DMS153 (cell line): ENCODE data around the gene PDE4B.
"Not testable (repeated sequence)": the region's sequence is repeated elsewhere in the genome, so short reads cannot be mapped to it uniquely, and the experiment has no call there.

Experiments used
- DNase-seq: peaks from one replicate; lab custom pipeline; 2025; lab: John Stamatoyannopoulos, UW

PDE4B gene

GRCh38 chr1:65994223-65994622, 201.5 kb downstream of the PDE4B start:
- DNase-seq: no peak

GRCh38 chr1:65995336-65995735, 202.6 kb downstream of the PDE4B start:
- DNase-seq: no peak

GRCh38 chr1:65995928-65996327, 203.2 kb downstream of the PDE4B start:
- no peak for DNase-seq

- DNase-seq: no peak
Measured at GRCh38 chr1:65997693-65998092, 205.0 kb downstream of the PDE4B start.

- DNase-seq: no peak
Measured at GRCh38 chr1:65998763-65999583, 206.3 kb downstream of the PDE4B start.

DNA sequence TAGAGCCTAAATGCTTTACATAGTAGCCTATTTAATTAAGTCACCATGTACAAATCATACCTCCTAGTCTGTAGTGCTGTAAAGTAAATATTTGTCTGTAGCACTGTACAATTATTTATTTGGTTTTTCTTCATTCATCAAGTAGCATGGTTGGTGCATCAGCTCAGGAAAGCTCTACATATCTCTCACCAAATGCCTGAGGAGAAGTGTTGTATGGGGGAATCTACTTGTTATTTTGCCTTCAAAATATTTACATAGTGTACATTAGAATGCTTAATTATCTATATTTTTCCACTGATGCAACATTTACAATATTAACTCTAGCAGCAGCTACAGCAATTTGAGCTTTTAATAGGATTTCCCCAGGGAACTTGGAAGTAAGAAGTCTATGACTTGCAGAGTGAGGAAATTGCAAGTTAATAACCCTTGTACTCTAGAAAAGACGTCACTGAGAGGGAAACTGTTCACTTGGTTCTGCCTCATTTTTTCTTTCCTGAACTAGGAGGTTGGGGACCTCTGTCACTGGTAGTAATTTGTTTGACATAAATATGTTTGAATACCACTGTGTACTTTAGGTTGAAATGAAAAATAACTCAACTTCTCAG, 207.4 kb downstream of the PDE4B start:
- no peak for DNase-seq

DNA sequence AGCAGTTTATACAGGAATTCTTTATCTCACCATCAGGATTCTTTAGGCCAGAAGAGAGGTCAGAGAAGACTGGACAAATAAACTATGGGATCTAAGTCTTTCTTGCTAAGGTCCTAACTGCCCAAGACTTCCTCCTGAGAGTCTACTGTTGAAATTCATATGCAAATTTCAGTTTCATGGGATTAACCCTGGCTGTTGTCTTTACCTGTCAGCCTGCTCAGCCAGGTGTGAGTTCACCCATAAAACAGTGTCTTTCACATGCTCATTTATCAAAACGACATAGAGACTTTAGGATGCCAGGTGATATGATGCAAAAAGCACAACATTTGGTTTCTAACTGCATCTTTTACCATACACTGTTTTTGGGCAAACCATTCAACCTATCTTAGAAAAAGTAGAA, 211.0 kb downstream of the PDE4B start:
- no peak for DNase-seq

- DNase-seq: not testable (repeated sequence)
Measured at GRCh38 chr1:66006534-66006933, 213.8 kb downstream of the PDE4B start.

GRCh38 chr1:66012106-66012784, 219.6 kb downstream of the PDE4B start:
- no peak for DNase-seq

GRCh38 chr1:66013371-66013770, 220.7 kb downstream of the PDE4B start:
- DNase-seq: no peak

DNA sequence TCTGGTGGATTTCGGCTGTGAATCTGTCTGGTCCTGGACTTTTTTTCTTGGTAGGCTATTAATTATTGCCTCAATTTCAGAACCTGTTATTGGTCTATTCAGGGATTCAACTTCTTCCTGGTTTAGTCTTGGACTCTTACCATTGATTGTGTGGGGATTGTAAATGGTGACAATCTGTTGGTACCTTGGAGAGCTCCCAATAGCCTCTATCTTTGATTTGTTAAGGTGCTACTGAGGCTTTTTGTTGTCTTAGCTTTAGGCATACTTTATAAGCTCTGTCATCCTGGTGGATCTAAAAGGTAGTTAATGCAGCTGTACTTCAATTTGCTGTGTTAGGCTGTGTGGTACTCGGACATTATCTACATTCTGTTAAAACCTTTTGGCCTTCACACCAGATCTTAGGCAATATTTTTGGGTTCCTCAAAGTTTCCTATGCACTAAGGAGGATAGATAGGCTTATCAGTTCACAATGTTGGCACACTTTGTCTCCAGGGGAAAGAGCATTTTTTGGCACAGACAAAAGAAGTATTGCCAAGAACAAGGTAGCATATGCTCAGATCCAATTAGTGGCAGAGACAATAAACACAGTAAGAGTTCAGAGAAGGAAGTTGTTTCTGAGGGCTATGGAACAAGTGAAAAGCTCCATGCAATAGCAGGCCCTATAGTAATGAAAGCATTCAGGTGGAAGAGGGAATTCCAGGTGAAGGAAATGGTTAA, 230.4 kb downstream of the PDE4B start:
- DNase-seq: no peak

GRCh38 chr1:66025188-66025587, 232.5 kb downstream of the PDE4B start:
- no peak for DNase-seq

GRCh38 chr1:66028035-66028434, 235.3 kb downstream of the PDE4B start:
- no peak for DNase-seq

DNA sequence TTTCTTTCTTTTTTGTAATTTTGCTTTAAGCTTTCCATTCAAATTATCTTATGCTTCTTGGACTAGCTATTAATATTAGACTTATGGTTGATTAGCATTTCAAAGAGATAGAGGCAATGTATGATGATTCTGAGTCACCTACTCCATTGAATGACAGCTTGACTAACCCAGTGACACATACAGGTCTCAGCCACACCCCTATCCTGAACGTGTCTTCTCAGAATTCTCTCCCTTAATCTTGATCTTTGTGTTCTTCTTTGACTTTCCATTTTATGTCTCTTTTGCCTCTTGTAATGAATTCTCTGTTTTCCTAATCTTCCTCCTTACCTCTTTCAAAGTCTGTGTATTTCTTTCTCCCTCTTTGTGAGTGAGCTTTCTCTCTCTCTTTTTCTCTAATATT, 241.1 kb downstream of the PDE4B start:
- DNase-seq: no peak

DNA sequence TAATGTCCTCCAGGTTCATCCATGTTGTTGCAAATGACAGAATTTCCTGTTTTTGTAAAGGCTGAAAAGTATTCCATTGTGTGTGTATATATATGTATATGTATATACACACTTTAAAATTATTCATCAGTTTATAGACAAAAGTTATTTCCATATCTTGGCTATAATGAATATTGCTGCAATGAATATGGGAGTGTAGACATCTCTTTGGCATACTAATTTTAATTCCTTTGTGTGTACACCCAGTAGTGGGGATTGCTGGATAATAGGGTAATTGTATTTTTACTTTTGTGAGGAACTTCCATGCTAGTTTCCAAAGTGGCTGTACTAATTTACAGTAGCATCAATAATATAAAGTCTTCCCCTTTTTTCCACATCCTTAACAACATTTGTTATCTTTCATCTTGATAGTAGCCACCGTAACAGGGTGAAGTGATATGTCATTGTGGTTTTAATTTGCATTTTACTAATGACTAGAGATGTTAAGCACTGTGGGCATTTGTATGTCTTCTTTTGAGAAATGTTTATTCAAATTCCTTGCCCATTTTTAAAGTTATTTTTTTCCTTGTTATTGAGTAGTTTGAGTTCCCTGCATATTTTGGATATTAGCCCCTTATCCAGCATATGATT, 243.0 kb downstream of the PDE4B start:
- DNase-seq: no peak

DNA sequence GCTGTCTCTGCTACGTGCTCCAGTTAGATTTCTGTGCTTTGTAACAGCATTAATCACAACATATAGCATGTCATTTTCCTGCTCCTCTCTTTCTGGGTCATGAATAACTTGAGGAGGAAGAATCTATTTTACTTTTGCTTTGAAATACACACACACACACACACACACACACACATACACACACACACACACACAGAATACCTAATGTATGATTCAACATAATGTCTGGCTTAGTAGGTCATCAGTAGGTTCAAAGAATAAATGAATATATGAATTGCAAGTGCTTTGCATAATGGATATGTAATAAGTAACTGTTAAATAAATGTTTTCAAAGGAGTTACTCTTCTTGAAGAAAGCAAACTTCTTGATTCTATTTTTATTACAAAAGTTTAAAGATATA, 249.0 kb downstream of the PDE4B start:
- no peak for DNase-seq

- DNase-seq: no peak
Measured at GRCh38 chr1:66043186-66043585, 250.5 kb downstream of the PDE4B start.

DNA sequence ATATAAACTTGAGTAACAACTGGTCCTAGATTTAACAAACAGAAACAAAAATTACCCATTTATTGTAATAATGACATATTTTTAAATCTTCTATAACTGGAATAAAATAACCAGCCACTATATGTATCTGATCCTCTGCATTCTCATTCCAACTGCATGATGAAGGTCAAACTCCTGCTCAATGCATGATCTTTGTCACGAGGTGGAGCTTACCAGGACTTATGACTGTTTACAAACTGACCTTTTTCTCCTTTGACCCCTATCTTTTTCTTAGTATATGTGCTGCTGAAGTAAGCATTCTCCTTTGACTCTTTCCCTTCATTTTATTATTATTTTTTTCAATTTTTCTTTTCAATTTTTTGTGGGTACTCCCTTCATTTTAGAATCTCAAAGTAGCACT, 252.2 kb downstream of the PDE4B start:
- no peak for DNase-seq

DNA sequence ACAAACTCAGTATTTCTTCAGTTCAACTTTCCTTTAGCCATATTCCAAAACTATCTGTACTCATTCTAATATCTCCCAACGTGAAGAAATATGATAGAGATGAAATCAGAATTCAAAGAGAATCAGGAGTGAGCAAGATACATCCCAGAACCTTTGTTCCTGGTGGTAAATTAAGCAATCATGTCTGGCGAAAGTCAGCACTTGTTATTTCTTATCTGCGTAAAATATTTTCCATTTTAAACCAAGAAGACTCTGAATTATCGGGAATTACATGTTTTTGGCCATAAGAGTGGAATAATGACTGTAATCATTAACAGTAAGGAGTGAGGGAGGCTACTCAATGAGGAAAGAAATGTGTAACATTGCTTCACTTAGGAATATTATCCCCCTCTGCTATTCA, 253.7 kb downstream of the PDE4B start:
- DNase-seq: no peak

GRCh38 chr1:66048011-66048410, 255.3 kb downstream of the PDE4B start:
- DNase-seq: no peak

- no peak for DNase-seq
Measured at GRCh38 chr1:66050123-66050522, 257.4 kb downstream of the PDE4B start.

DNA sequence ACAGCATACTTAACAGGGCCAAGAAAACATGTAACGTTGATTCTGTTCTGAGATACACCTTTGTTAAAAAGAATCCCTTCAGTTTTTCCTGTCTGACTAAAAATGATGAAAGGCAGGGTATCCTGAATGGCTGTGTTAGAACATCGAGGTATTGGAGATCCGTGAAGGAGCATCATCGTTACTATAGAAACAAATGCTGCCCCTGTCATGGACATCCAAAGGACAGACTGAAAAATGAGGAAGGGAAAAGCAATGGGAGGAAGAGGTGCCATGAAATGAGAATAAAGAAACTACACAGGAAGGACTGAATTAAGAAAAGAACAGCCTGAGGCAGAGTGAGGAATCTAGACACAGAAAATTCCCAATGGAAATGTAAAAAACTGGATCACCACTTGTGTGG, 257.9 kb downstream of the PDE4B start:
- DNase-seq: no peak
